Daoy (cell line): ENCODE measurements around the gene CARMIL1. TPM values are rescaled to one million over a fixed set of nuclear protein-coding genes. Genes with fewer than 3 reads are reported as not detected.

Source experiments
- DNase-seq: peaks from one replicate; pipeline ENCODE4 v3.0.0-alpha.2; 2015; ENCODE audit warnings: low read depth
- total RNA-seq: library from RNA; depleted of rRNA; stranded (reverse); fragments of >200 nt; shearing (Covaris generic); gene quantifications from 2 replicates; pipeline ENCODE4 v1.2.3, GENCODE V29; 2014

The CARMIL1 gene
- total RNA-seq, 1 experiment from 2014 or later, result 13.4 TPM

- DNase-seq, result no peak
Observed at GRCh38 chr6:25645916-25646315, 366.7 kb downstream of the CARMIL1 start.

DNA sequence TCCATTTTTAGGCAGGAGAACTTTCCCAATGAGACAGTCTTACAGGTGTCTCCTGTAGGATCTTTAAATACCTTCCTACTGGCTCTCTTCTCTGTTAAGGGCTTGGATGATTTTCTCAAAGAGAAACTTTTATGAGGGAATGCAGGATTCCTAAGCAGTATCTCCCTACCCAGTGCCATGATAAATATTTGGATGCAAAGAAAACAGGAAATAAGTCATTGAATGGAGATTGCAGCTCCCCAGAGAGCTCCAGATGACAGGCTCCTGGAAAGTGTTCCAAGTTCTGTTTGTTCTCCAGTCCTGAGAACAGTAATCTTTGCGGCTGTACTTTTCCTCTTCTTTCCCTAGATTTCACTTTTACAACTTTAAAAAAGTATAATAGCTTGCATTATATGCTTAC lies 370.4 kb downstream of the CARMIL1 start:
- DNase-seq, result no peak

DNA sequence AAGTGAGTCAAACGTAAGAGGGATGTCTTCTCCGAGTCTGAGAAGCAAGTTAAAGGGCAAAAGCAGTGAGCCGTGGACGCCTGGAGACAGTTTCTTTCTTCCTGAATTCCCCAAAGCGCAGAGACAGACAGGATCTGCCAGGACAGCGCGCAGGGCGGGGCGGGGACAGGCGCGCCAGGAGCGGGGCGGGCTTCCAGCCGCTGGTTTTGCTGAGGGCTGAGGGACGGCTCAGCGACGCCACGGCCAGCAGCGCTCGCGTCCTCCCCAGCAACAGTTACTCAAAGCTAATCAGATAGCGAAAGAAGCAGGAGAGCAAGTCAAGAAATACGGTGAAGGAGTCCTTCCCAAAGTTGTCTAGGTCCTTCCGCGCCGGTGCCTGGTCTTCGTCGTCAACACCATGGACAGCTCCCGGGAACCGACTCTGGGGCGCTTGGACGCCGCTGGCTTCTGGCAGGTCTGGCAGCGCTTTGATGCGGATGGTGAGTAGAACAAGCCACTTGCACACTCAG lies 372.9 kb downstream of the CARMIL1 start, which contains the start of gene SCGN:
Gene SCGN (plus strand): TSS at position 209 of the 509 bp plus-strand sequence. CDS start 189 bp downstream, at position 398.
- peak; percentile 76 for DNase-seq

- peak; percentile 9 for DNase-seq
Observed at GRCh38 chr6:25655723-25656122, 376.5 kb downstream of the CARMIL1 start.

DNA sequence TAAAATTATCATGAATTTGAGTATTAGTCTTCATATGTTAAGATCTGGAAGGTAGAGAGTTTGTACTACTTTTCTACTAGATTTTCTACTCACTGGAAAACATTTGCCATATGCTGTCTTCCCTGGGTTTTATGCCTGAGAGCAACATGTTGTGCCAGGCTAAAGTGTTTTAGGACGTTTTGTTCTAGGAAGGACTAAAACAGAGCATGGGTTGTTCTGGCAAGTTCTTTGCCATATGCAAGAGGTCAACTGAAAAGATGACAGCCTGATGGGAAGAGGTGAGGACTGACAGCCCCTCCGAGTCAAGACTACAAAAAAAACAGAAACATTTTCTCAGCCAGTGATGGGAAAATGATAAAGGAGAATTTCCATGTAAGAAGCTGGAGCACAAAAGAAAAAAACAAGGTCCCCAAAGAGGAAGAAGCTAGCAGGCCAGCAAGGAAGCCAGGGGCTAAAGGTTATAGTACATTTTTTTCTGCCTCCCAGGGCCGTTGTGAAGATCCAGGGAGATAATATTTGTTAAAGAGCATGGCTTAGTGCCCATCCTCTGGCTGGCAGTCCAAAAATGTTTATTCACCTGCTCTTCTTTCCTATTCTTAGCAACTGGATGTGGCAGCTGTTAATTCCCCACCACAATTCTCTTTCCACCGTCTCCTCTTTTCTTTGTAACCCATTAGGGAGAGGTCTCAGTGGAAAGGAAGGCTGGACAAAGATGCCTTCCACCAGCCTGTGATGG lies 380.6 kb downstream of the CARMIL1 start:
- DNase-seq, result no peak

DNA sequence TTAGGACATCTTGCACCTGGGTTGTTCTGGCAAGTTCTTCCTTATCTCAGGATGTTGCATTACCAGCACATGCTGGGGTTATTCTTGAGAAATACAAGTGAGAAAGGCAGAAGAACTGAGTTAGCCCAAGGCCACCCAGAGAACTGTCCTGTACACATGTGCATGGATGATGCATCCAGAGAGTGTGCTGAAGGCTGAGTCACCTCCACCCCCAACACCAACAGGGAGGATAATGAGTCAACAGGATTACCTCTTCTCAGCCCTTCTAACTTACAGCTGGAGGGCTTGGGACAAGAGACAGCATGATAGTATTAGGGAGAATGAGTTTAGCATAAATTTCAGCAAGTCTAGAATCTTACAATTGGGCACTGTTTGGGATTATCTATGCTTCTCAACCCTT lies 381.3 kb downstream of the CARMIL1 start:
- DNase-seq, result peak; percentile 91

DNA sequence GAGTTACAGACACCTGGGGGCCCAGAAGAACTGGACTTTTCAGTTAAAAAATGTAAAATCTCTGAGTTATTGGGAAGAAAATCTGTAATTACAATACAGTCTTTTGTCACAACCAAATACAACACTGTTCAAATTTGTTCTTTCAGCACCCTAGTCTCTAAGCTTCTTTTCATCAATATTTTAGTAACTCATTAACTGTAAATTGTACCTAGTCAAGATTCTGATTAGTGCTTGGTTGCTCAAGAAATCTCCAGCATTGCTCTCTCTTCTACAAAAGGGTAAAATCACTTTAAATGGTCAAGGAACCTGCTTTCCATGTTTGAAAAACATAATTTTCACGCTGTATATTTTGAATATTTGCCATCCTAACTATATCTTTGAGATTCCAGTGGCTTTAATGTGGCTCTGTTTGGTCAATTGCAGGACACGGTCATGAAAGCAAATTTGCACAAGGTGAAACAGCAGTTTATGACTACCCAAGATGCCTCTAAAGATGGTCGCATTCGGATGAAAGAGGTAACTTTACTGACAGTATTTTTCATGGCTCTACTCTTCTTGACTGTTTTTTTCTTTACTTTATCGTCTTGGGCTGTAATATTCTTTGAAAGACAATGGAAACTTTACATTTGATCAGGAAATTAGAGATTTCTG lies 382.1 kb downstream of the CARMIL1 start:
- no peak for DNase-seq

DNA sequence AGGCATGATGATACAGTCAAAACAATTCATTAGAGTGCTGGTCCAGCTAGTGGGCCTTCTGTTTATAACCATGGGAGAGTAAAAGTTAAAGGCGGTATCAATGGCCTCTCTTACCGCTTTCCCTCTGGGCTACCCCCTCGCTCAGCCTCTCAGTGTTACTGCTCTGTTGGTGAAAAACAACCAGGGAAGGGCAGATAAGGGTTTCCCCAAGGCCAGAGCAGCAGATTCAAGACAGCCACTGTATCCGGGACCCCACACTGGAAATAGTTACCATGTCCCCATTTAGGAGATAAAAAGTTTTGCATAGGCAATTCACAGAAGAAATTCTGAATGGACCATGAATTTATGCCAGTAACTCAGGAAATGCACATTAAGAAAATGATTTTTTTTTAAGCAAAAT lies 386.3 kb downstream of the CARMIL1 start:
- DNase-seq, result no peak

GRCh38 chr6:25669413-25669812 lies 390.2 kb downstream of the CARMIL1 start:
- DNase-seq, result no peak
